GM06990 (cell line): ENCODE measurements around the gene CSMD2.

Experiments
- DNase-seq: peaks from one replicate; pipeline ENCODE4 v3.0.0-alpha.2; 2011; ENCODE audit not compliant: insufficient read length; ENCODE audit errors: extremely low read depth
- H3K27me3 ChIP-seq: replicated peaks from 2 replicates; pipeline ENCODE4 v1.6.0; 2011; ENCODE audit warnings: low read length; ENCODE audit not compliant: control insufficient read depth, insufficient read depth
- H3K36me3 ChIP-seq: 2 replicates; pipeline ENCODE4 v1.5.1; 2011; ENCODE audit warnings: low read length; ENCODE audit not compliant: control insufficient read depth, insufficient read depth
- H3K4me3 ChIP-seq: replicated peaks from 2 replicates; pipeline ENCODE4 v1.5.1; 2011; ENCODE audit warnings: low read depth, mild to moderate bottlenecking, control low read depth, low read length
- TF ChIP-seq, protein P1 (sequence below): IDR thresholded peaks from 2 replicates; pipeline ENCODE4 v1.5.1; 2011; ENCODE audit warnings: low read length, control low read depth, mild to moderate bottlenecking, inconsistent platforms; ENCODE audit not compliant: insufficient read depth, poor library complexity, severe bottlenecking

CSMD2 gene

DNA sequence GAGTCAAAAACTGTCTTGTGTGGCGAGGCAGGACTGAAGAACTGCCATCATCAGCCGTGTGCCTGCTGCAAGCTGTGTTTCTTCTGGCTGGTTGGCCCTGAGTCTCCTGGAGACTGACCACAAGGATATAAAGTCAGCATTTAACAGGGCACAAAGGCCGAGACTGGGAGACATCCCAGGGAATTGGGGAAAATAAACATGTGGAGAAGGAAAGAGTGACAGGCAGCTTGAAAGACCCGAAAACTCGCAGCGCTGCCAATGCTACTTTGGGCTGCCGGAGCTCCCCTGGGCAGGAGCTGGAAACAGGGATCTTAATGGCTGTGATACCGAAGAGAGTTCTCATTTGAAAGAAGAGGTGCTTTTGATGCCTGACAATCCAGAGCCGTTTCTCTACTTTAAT lies 426.5 kb downstream of the CSMD2 start:
- no peak overlapping the region for H3K4me3 ChIP-seq
- H3K36me3 ChIP-seq = no peaks in the 10 kb centered on the region
- DNase-seq = no peak
- TF ChIP-seq, protein P1, sequence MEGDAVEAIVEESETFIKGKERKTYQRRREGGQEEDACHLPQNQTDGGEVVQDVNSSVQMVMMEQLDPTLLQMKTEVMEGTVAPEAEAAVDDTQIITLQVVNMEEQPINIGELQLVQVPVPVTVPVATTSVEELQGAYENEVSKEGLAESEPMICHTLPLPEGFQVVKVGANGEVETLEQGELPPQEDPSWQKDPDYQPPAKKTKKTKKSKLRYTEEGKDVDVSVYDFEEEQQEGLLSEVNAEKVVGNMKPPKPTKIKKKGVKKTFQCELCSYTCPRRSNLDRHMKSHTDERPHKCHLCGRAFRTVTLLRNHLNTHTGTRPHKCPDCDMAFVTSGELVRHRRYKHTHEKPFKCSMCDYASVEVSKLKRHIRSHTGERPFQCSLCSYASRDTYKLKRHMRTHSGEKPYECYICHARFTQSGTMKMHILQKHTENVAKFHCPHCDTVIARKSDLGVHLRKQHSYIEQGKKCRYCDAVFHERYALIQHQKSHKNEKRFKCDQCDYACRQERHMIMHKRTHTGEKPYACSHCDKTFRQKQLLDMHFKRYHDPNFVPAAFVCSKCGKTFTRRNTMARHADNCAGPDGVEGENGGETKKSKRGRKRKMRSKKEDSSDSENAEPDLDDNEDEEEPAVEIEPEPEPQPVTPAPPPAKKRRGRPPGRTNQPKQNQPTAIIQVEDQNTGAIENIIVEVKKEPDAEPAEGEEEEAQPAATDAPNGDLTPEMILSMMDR = no peak
- H3K27me3 ChIP-seq = peaks cover 1% of the 10 kb centered on the region; the same call in 1 of the 2 replicates

DNA sequence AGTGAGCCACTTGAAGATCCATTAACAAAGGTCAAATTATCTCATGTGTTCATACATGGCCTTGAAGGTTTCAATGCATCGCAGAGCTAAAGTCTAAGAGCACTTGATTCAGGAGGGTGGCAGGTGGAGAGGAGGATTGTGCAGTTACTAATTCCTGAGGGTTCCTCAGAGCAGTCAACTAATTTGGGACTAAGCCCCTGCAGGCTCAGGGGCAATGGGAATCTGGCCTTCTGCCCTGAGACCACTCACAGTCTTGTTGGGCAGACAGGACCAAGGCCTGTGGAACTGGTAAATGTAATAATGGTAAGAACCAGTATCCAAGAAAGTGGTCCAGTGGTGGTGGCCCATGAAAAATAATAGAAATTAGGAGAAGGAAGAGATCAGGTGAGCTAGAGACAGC lies 428.5 kb downstream of the CSMD2 start:
- Histone ChIP-seq H3K36me3 (no peaks in the 10 kb centered on the region), H3K27me3 (no peaks in the 10 kb centered on the region), H3K4me3 (no peak overlapping the region)
- DNase-seq = no peak
- TF ChIP-seq, protein P1 = no peak

DNA sequence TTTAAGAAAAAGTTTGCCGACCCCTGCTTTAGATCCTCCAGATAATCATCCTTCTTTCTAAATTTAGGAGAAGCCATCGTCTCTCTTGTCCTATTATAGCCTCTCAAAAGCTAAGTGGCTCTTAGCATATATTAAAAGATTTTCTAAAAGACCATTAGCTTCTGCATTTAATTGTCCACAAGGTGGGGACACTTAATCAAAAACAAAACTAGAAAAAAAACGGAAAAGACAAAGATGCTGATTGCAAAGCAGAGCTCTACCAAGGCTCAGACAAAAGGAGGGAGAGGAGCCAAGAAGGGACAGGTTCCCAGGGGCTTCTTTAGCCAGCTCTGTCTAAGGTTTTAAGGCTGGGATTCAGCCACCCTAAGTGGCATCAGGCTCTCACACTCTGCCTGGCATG lies 429.4 kb downstream of the CSMD2 start:
- no peaks in the 10 kb centered on the region for H3K27me3 ChIP-seq

DNA sequence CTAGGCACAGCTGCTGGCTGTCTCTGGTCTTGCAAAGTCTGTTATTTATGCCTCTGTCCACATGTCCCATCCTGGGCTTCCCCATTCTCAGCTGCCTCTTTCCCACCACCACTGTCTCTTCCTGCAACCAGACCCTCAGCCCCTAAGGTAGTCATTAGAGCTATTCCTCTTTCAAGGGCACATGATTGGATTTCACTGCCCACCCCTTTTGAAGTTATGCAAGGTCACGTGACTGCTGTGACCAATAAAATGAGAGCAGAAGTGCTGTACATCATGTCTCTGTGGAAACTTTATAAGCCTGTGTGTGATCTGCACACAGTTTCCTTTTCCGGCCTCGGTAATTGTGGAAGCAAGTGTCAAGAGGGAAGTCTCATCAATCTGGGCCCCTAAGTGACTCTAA lies 437.7 kb downstream of the CSMD2 start:
- Histone ChIP-seq H3K27me3 (no peaks in the 10 kb centered on the region), H3K36me3 (no peaks in the 10 kb centered on the region), H3K4me3 (no peak overlapping the region)
- TF ChIP-seq, protein P1 = no peak
- DNase-seq = no peak

More for the DNA sequence above, 429.4 kb downstream of the CSMD2 start:
- H3K4me3 ChIP-seq = no peak overlapping the region
- TF ChIP-seq, protein P1 = no peak
- H3K36me3 ChIP-seq = no peaks in the 10 kb centered on the region
- no peak for DNase-seq

DNA sequence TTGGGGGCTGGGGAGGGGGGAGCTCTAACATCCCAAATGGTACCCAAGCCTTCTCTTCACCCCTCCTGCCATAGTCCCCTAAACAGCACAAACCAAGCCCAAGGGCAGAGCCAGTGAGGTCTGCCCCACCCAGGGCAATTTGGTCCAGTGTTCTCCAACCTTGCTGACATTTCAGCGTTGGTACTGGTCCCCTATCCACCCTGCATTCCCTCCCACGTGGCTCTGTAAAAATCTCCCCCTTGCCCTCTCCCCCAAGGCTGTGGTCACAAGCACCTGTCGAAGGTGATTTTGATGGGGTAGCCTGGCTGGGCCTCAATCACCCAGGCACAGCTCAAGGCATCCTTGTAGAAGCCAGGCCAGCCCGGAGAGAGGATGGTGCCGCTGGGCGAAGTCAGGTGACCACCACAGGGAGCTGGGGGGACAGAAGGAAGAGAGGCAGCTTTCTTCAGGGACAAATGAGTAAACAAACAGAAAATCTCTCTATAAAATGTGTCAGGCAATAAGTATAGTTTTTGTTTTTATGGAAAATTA lies 438.7 kb downstream of the CSMD2 start:
- Histone ChIP-seq H3K4me3 (no peak overlapping the region), H3K27me3 (no peaks in the 10 kb centered on the region), H3K36me3 (no peaks in the 10 kb centered on the region)
- TF ChIP-seq, protein P1 = no peak
- no peak for DNase-seq
